ENCODE results near the gene IL7R.

Gene IL7R, protein sequence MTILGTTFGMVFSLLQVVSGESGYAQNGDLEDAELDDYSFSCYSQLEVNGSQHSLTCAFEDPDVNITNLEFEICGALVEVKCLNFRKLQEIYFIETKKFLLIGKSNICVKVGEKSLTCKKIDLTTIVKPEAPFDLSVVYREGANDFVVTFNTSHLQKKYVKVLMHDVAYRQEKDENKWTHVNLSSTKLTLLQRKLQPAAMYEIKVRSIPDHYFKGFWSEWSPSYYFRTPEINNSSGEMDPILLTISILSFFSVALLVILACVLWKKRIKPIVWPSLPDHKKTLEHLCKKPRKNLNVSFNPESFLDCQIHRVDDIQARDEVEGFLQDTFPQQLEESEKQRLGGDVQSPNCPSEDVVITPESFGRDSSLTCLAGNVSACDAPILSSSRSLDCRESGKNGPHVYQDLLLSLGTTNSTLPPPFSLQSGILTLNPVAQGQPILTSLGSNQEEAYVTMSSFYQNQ

DNA sequence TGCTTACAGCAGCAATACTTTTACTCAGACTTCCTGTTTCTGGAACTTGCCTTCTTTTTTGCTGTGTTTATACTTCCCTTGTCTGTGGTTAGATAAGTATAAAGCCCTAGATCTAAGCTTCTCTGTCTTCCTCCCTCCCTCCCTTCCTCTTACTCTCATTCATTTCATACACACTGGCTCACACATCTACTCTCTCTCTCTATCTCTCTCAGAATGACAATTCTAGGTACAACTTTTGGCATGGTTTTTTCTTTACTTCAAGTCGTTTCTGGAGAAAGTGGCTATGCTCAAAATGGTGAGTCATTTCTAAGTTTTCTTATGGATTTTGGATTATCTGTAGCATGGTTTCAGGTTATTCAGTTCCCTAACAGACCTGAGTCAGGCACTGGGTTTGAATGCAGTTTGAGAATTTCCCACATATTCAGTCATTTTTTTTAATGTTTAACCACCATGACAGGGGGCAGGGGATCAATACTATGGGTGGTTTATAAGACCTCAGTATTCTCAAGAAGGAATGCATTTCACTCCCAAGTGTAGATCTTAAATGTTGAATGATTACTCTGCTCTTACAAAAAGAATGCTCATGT lies at the start of gene IL7R:
TSS of gene IL7R (plus strand) at position 127 of the 587 bp plus-strand sequence. CDS start at position 214, 87 bp downstream.
- DNase-seq (ENCODE audit: low read depth in 1 of 2, low spot score in 1 of 2): no peak

DNA sequence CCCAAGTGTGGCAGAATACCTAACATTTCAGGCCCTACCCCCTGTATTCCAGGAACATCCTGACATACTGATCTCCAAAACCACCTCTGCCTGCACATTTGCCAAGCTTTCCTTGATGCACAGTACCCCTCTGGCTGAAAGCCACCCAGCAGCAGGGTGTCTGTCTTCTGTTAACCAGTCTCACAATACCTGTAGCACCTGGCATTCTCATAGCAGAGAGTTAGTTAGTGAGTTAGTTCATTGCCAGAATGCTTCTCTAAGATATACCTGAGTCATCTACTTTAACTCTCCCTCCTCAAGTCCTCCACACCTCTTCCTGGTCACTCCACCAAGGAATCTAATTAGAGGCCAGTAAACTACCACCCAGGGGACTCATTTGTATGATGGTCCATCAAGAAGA lies 46.1 kb upstream of the IL7R start:
- DNase-seq (ENCODE audit: low read depth in 1 of 2, low spot score in 1 of 2): no peak

DNA sequence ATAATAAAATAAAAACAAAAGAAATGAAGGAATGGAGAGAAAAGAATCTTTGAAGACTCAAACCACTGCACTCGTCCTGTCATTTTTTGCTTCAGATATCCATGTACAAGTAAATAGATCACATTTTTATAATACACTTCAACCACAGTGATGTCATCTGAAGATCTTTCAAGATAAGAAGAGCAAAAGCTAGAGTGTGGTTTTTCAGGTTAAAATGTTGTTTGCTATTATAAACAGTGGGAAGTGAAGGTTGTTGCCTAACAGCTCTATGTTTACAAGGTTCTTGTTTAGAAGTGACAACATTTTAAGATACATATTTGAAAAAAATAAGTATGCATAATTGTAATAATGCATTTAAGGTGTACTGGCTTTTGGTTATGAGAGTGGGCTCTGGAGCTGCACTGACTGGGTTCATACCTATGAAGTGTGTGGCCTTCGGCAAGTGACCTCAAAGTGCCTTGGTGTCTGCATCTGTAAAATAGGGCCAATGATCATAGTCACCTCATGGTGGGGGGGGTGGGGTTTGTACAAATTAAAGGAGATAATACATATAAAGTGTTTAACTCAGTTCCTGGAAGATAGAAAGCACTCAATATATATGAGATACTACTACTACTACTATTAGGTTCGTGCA lies 45.5 kb upstream of the IL7R start:
- DNase-seq (ENCODE audit: low read depth in 1 of 2, low spot score in 1 of 2): no peak

DNA sequence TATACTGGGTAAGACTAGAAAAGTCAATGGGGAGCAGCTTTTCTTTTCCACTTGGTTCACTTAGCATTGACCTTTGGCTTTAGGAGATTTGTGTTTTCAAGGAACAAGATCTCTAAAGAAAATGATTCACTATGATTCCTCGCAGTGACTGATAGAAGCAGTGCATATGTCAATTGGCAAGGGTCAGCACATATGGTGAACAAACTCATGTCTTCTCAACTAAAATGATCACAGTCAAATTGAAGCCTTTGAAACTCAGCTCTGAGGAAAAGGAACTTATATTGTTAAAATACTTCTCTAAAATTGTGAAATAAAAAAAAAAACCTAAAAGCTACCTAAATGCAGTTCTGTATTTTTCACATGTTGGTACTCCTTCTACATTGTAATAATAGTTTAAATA lies 43.2 kb upstream of the IL7R start:
- no peak for DNase-seq (ENCODE audit: low read depth in 1 of 2, low spot score in 1 of 2)

DNA sequence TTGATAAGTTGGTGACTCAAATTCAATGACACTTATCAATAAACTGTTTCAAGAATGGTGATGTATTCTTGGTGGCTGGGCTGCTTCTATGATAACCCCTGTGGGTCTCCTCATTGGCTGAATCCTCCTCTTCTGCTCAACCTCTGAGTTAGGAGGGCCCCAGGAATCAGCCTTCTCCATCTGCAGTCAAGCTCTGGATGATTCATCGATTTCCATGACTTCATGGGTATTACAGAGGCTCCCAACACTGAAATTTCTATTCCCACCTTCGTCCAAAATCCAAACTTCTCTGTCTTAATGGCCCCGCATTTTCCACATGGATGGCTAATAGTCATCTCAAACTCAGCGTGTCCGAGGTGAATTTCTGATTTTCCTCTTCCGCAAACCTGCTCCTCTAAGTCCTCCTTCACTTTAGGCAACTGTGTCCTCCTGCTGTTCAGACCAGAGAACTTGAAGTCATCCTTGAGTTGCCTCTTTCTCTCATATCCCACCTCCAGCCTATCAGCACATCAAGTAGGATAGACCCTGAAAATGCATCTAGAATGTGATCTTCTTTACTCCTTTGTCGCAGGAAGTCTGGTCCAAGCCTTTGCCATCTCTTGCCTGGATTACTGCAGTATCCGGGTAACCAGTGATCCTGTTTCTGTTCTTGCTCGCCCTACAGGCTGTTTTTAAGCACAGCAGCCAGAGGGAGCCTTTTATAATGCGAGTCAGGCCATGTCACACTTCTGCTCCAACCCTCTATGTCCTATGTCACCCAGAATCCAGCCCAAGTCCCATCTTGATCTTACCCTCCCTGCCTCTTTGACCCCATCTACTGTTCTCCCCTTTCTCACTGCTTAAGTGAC lies 41.4 kb upstream of the IL7R start:
- no peak for DNase-seq (ENCODE audit: low read depth in 1 of 2, low spot score in 1 of 2)

DNA sequence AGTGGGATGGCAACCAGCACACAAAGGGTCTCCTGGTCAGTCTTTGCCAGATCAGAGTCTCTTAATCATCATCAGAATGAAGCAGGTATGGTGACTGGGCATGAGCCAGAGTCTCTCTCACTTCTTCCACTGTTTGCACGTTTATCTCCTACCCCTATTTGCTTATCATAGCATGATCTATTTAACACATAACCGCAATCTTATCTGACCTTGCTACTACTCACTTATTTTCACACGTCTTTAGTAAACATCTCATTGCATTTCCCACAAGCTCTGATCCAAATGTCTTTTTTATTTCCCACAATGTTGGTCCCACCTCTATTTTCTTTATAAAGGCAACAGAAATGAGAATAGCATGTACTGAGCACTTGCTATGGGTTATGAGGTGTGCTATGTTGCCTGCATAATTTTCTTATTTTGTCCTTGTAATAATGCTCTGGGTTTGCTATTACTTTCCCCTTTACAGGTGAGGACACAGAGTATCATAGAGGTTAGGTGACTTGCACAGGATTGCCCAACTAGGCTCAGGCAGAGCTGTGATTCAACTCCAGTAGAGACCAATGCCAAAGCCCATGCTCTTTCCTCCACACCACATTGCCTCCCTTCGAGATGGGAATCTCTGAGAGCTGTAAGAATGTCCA lies 39.7 kb upstream of the IL7R start:
- no peak for DNase-seq (ENCODE audit: low read depth in 1 of 2, low spot score in 1 of 2)

DNA sequence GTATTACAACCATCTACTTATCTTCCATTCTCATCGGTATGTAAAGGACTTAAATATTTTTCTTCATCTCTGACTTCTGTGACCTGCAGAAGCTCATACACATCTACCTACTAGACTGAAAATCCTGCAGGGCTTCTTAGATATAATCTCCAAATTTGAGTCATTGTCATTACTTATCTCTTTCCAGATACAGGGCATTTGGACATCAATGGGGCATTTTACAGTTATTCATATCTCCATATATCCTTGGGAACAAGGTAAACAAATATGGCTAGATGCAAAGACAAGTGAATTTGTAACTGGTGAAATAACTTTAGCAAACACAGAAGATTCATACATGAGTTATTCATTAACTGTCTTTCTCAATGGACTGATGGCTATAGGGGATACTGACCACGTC lies 37.7 kb upstream of the IL7R start:
- DNase-seq (ENCODE audit: low read depth in 1 of 2, low spot score in 1 of 2): no peak

DNA sequence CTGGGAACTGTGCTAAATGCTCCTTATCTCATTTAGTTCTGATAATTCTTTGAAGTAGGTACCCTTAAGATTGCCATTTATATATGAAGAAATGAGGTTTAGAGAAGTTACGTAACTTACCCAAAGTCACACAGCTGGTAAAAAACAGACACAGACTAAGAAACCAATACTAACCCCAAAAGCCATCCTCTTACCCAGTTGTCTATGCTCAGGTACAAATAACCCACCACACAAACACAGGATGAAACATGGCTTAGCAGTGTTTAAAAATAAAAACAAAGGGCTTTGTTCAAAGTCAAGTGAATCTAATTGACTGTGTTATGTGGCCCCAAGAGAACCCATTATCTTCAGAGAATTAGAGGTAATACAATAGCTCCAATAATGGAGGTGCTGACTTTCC lies 37.0 kb upstream of the IL7R start:
- DNase-seq (ENCODE audit: low read depth in 1 of 2, low spot score in 1 of 2): no peak

DNA sequence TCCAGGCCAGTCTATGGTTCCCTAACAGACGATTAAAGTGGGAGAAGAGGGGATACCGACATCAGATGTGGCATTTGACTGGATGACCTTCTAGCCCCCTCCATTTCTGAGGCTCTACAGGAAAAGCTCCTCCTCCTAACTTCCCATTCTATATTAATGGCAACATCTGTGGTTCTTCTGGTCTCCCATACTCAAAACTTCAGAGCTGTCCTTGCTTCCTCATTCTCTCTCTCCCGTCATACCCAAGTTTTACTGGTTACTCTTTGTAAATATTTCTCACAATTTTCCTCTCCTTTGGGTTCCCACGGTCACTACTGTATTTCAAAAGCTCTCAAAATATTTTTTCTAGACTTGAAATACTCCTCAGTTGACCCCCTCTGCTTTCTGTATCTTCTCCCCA lies 36.0 kb upstream of the IL7R start:
- no peak for DNase-seq (ENCODE audit: low read depth in 1 of 2, low spot score in 1 of 2)

DNA sequence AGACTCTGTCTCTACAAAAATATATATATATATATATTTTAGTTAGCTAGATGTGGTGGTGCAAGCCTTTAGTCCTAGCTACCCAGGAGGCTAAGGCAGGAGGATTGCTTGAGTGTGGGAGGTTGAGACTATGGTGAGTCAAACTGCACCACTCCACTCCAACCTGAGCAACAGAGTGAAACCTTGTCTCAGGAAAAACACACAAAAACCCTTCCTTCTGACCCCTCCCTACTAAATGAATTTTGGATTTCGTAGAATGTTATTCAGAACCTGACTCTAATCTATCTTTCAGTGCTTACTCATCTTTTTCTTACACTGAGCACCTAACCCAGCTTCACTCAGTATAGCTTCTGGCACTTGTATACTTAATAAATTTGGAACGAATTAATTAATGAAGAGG lies 35.2 kb upstream of the IL7R start:
- no peak for DNase-seq (ENCODE audit: low read depth in 1 of 2, low spot score in 1 of 2)

DNA sequence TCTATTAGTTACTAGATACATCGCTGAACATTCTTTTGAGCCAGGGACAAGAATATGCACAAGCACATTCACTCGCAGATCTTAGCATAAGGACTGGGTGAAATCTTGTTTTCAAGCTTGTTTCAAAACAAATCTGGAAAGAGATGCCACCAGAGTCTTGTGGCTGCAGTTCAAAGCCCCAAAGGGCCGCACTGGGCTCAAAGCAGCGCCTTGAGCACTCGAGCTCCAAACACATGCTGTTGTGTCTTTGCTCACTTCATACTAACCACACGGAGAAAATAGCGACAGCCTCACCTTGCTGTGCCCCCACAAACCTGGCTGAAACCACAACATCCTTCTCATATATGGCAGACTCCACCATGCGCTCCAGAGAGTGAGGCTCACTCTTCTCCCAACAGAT lies 34.2 kb upstream of the IL7R start:
- DNase-seq (ENCODE audit: low read depth in 1 of 2, low spot score in 1 of 2): no peak

DNA sequence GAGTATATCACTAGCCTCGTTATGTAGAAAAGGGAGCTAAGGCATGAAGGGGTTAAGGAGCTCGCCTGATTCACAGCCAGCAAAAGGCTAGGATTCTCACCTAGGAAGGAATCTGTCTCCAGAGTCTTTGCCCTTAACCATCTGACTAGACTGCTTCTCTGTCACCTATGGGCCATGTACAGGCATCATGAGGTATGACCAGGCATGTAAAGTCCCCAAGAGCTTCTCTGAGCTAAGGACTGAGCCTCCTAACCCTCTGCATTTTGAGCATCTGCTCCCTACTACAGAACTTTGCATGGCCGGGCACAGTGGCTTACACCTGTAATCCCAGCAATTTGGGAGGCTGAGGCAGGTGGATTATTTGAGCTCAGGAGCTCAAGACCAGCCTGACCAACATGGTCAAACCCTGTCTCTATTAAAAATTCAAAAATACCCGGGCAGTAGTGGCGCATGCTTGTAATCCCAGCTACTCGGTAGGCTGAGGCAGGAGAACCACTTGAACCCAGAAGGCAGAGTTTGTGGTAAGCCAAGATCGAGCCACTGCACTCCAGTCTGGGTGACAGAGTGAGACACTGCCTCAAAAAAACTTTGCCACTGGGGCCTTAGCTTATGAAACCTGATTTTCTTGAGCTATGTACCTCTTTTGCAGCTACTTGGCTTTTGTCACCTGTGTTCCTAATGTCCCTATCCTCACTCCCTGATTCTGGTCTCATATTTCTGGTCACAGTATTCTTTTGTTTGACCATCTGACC lies 33.2 kb upstream of the IL7R start:
- no peak for DNase-seq (ENCODE audit: low read depth in 1 of 2, low spot score in 1 of 2)

DNA sequence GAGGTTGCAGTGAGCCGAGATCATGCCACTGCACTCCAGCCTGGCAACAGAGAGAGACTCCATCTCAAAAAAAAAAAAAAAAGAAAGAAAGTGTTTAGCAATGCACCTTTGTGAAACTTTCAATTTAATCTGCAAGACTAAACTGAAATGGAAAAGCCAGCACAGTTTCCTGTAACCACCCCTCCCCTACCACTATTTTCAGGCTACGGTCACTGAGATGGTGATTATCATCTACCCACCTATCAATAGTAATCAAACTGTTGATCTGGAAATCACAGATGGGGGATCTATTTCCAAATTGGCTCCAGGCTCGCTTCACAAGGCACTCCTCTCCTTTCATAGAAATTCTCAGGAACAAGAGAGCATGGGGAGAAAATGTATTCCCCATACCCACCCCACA lies 30.6 kb upstream of the IL7R start:
- DNase-seq (ENCODE audit: low read depth in 1 of 2, low spot score in 1 of 2): no peak

DNA sequence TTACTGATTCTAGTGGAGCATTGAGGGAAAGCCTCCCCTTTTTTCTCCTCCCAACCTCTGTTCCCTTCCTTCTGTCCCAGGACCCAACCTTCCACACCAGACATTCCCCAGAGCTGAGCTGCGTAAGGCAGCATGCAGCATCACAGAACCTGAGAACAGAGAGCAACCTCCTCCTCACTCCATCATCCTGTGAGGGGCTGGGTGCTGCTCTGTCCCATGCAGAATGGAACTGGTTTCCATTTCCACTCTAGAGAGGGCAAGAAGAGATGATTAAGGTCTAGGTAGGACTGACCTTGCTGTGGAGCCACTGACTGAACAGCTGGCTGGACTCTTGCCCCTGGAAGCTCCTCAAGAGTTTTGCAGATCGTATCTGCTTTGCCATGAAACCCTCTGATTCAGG lies 30.1 kb upstream of the IL7R start:
- DNase-seq (ENCODE audit: low read depth in 1 of 2, low spot score in 1 of 2): no peak

DNA sequence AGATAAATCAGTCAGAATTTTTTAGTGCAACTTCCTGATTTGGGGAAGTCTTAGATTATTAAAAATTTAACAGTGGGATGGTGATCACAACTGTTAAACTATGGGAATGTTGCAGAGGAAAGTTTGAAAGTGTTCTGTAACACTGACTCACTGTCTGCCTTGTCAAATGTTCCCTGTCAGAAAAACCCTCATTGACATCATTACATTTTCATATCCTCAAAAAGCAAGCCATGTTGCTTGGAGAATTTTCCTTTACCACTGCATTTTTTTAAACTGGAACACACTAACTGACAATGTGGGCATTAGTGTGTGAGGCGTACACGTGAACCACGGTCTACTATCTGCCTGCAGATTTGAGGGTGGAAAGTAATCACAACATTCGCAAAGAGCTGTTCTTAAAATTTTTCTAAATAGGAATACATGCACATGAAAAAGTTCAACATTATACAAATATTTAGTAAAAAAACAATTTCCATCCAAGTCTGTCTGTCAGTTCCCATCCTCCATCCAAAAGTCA lies 28.6 kb upstream of the IL7R start:
- DNase-seq (ENCODE audit: low read depth in 1 of 2, low spot score in 1 of 2): no peak

DNA sequence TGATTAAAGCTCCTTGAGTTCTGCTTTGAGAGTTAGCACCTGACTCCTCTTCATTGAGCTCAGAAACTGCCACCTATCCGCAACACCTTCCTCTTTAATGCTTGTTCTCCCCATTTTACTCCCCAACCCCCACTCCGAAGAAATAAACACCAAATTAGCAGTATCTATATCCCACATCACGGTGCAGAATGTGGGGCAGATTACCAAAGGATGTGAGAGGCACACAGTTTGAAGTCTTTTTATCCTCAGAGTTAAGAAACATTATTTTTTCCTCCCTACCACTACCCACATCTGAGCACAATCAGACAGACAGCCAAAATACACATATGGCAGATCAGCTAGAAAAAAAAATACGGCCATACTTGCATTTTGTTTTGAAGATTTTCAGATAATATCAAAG lies 26.1 kb upstream of the IL7R start:
- DNase-seq (ENCODE audit: low read depth in 1 of 2, low spot score in 1 of 2): no peak

DNA sequence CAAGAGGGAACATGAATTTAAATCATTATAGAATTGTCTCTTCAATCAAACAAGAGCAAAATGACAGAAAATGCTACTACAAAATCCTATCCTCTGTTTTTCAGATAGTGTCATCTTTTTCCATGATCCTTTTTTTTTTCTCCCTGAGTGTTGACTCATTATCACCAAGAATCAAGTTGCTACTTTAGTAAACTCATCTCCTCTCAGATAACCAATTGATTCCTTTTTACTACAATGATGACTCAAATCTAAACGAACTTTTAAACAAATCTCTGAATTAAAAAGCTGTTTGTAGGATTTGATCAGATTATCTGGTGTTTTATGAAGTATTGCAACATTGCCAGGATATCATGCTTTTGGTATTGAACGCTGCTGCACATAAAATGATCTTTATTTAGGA lies 23.9 kb upstream of the IL7R start:
- no peak for DNase-seq (ENCODE audit: low read depth in 1 of 2, low spot score in 1 of 2)

DNA sequence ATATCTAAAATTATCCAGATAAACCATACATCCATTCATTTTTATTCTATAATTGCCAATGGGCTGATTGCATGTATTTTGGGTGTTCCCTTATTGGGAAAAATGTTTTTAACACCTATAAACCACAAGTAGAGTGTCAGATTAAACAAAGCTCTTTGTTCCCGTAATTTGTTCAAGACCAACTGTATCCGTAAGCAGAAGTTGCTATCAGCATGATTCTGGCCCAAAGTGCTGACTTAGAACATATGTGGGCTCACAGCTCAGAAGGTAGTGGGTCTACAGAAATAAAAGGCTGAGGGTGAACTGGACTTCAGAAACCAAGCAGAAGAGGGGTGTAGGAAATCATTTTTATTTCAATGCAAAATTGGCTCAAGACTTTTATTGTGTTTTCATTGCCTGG lies 23.5 kb upstream of the IL7R start:
- no peak for DNase-seq (ENCODE audit: low read depth in 1 of 2, low spot score in 1 of 2)

DNA sequence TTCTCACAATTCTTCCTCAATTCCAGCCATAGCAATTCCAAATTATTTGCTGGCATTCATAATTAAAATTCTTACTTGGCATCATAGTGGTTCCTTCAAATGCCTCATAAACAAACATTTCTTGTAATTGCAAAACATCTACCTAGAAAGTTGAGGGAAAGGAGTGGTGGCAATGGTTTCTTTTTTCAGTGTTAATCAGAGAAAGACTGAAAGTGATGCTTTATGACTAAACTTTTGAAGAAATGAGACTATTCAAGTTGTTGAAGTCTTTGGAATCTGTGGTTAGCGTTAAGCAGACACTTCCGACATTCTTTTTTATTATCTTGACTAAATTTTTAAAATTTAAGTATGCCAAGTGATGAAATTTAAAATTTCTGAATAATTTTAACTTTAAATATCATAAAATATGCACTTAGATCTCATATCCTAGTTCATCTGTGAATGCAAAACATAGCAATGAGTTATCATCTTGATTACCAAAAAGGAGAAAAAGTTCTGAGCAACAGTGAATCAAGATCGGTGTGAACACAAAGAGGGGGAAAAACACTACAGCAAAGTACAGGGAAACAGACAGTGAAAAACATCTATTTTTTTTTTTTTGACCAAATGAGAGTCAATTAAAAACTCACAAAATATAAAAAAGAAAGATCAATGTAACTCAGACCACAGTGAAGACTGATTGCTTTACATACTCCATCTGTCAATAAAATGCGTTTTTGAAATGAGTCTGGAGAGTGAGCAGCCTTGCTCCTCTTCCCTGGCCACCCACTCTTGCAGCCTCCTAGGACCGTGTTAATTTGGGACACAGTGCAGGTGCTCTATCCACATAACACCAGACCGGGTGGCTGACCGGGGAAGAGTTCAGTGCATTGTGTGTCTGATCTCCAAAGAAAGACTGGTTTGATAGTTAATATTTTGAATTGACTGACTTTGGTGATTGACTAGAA lies 20.6 kb upstream of the IL7R start:
- no peak for DNase-seq (ENCODE audit: low read depth in 1 of 2, low spot score in 1 of 2)
